Fibroblast of lung (primary cell): Measurements from ENCODE around the gene ISG15. TPM values are rescaled to one million over a fixed set of nuclear protein-coding genes. Genes with fewer than 3 reads are reported as not detected.

Source experiments
- DNase-seq, 2 donors: peaks; one replicate each; pipeline versions ENCODE4 v3.0.0 to v3.0.0-alpha.2; 2010; ENCODE audit warnings: low read depth in 2 of 2
- H2AFZ ChIP-seq: 2 replicates; pipeline ENCODE4 v1.5.1; 2012; ENCODE audit warnings: low read length, control low read depth, inconsistent platforms
- H3K27ac ChIP-seq: 2 replicates; pipeline ENCODE4 v1.5.1; 2011; ENCODE audit warnings: low read length, control low read depth; ENCODE audit not compliant: insufficient read depth
- H3K27me3 ChIP-seq: 2 replicates; pipeline ENCODE4 v1.5.1; 2011; ENCODE audit warnings: mild to moderate bottlenecking, low read length; ENCODE audit not compliant: control insufficient read depth, insufficient read depth
- H3K36me3 ChIP-seq: 2 replicates; pipeline ENCODE4 v1.5.1; 2011; ENCODE audit warnings: low read length; ENCODE audit not compliant: control insufficient read depth, insufficient read depth
- H3K4me1 ChIP-seq: 2 replicates; pipeline ENCODE4 v1.5.1; 2011; ENCODE audit warnings: low read length; ENCODE audit not compliant: control insufficient read depth, insufficient read depth; ENCODE audit errors: extremely low read depth
- H3K4me2 ChIP-seq: 2 replicates; pipeline ENCODE4 v1.5.1; 2011; ENCODE audit warnings: low read length, control low read depth; ENCODE audit not compliant: insufficient read depth; ENCODE audit errors: extremely low read depth
- H3K4me3 ChIP-seq, 4 experiments: fragments of 200-600 bp in 1 of 4; sonication (generic) in 1 of 4; replicated peaks in 1 of 4; 2 replicates each; pipeline ENCODE4 v1.5.1; 2011 to 2016; ENCODE audit warnings: low read length in 4 of 4, low read depth in 3 of 4, mild to moderate bottlenecking in 3 of 4, control low read depth in 2 of 4, inconsistent platforms in 1 of 4, mixed read lengths in 1 of 4; ENCODE audit not compliant: insufficient read depth in 1 of 4; ENCODE audit errors: control extremely low read depth in 1 of 4
- H3K79me2 ChIP-seq: 2 replicates; pipeline ENCODE4 v1.5.1; 2012; ENCODE audit warnings: mild to moderate bottlenecking, low read length, inconsistent platforms; ENCODE audit not compliant: control insufficient read depth, insufficient read depth
- H3K9ac ChIP-seq: 2 replicates; pipeline ENCODE4 v1.5.1; 2011; ENCODE audit warnings: mild to moderate bottlenecking, low read length, control low read depth; ENCODE audit not compliant: insufficient read depth
- H3K9me3 ChIP-seq: 2 replicates; pipeline ENCODE4 v1.5.1; 2012; ENCODE audit warnings: low read depth, low read length; ENCODE audit not compliant: control insufficient read depth, insufficient read depth
- H4K20me1 ChIP-seq: 2 replicates; pipeline ENCODE4 v1.5.1; 2011; ENCODE audit warnings: low read length; ENCODE audit not compliant: control insufficient read depth, insufficient read depth; ENCODE audit errors: extremely low read depth
- CTCF ChIP-seq, 2 donors: IDR thresholded peaks in 1 of 2; conservative IDR thresholded peaks in 1 of 2; 1 replicate in 1 of 2; 2 replicates in 1 of 2; pipeline ENCODE4 v1.5.1; 2011 to 2012; ENCODE audit warnings: low read length in 2 of 2, control low read depth in 1 of 2, inconsistent platforms in 1 of 2, low read depth in 1 of 2, mild to moderate bottlenecking in 1 of 2
- EZH2 ChIP-seq: IDR thresholded peaks from 2 replicates; pipeline ENCODE4 v1.5.1; 2012; ENCODE audit warnings: low read length, control low read depth, mild to moderate bottlenecking; ENCODE audit errors: missing control alignments
- polyA plus RNA-seq, 2 donors: library from polyadenylated mRNA; depleted of rRNA in 1 of 2; stranded (reverse) in 1 of 2; unstranded in 1 of 2; fragments of >200 nt; gene quantifications; 2 replicates each; pipeline ENCODE4 v1.2.1, GENCODE V29; 2011 to 2012; ENCODE audit warnings: missing spikeins in 1 of 2
- total RNA-seq: library from RNA; depleted of rRNA; stranded (reverse); fragments of >200 nt; gene quantifications from 2 replicates; pipeline ENCODE4 v1.2.1, GENCODE V29; 2014

ISG15 gene
- total and polyA plus RNA-seq, 2 donors (not counting 1 experiment from before 2014, with no cell fraction given), result 24.2 to 93.3 TPM

GRCh38 chr1:1058921-1059493, 45.7 kb downstream of the ISG15 start:
- Histone ChIP-seq H3K27ac (no peak overlapping the region), H3K9ac (peak overlapping the region; percentile 36), H3K4me1 (peaks cover 14% of the 10 kb centered on the region), H3K4me2 (peak overlapping the region; percentile 85), H3K9me3 (no peaks in the 10 kb centered on the region), H3K79me2 (no peaks in the 10 kb centered on the region), H3K36me3 (no peaks in the 10 kb centered on the region), H2AFZ (peak overlapping the region; percentile 47), H3K4me3 (peak overlapping the region; percentile 15 to 61 (median 54)), H4K20me1 (no peaks in the 10 kb centered on the region), H3K27me3 (peaks cover 2% of the 10 kb centered on the region)
- peak in 1 of 2 donors; percentile 22 for DNase-seq
- TF ChIP-seq CTCF (conservative IDR thresholded peaks at IDR 0.05 in 1 of 2, IDR thresholded peaks at IDR 0.05 in 1 of 2; ENCODE audit: low read depth in 1 of 2, low read length in 2 of 2) (no peak), EZH2 (no peak)

GRCh38 chr1:1059494-1060280, 46.4 kb downstream of the ISG15 start:
- H3K79me2 ChIP-seq, result no peaks in the 10 kb centered on the region
- H3K4me3 ChIP-seq, result peak overlapping the region; percentile 37 to 61 (median 60)
- no peak overlapping the region for H3K27ac ChIP-seq
- no peaks in the 10 kb centered on the region for H3K36me3 ChIP-seq
- H3K9me3 ChIP-seq, result no peaks in the 10 kb centered on the region
- peak overlapping the region; percentile 87 for H3K4me2 ChIP-seq
- peaks cover 2% of the 10 kb centered on the region for H3K27me3 ChIP-seq
- TF ChIP-seq CTCF (conservative IDR thresholded peaks at IDR 0.05 in 1 of 2, IDR thresholded peaks at IDR 0.05 in 1 of 2; ENCODE audit: low read depth in 1 of 2, low read length in 2 of 2), result no peak
- no peak for TF ChIP-seq EZH2
- H3K4me1 ChIP-seq, result peaks cover 16% of the 10 kb centered on the region
- H3K9ac ChIP-seq, result peak overlapping the region; percentile 36
- H4K20me1 ChIP-seq, result no peaks in the 10 kb centered on the region
- H2AFZ ChIP-seq, result peak overlapping the region; percentile 59
- DNase-seq, result peak; percentile 61 to 63

- H3K27ac ChIP-seq, result no peak overlapping the region
- no peak overlapping the region for H3K9ac ChIP-seq
- no peaks in the 10 kb centered on the region for H3K36me3 ChIP-seq
- H3K79me2 ChIP-seq, result no peaks in the 10 kb centered on the region
- H4K20me1 ChIP-seq, result no peaks in the 10 kb centered on the region
- H3K27me3 ChIP-seq, result peaks cover 2% of the 10 kb centered on the region
- no peak overlapping the region for H2AFZ ChIP-seq
- peak overlapping the region; percentile 44 for H3K4me2 ChIP-seq
- no peak for DNase-seq
- TF ChIP-seq CTCF (conservative IDR thresholded peaks at IDR 0.05 in 1 of 2, IDR thresholded peaks at IDR 0.05 in 1 of 2; ENCODE audit: low read depth in 1 of 2, low read length in 2 of 2) (no peak), EZH2 (no peak)
- peaks cover 16% of the 10 kb centered on the region for H3K4me1 ChIP-seq
- no peaks in the 10 kb centered on the region for H3K9me3 ChIP-seq
- H3K4me3 ChIP-seq, result peak overlapping the region in 1 of 4 experiments; percentile 14
Observed at GRCh38 chr1:1060281-1061000, 47.1 kb downstream of the ISG15 start.
